ENCODE results near the gene C7orf57.
"Not testable (repeated sequence)": the region's sequence is repeated elsewhere in the genome, so short reads cannot be mapped to it uniquely, and the experiment has no call there.

C7orf57 gene

DNA sequence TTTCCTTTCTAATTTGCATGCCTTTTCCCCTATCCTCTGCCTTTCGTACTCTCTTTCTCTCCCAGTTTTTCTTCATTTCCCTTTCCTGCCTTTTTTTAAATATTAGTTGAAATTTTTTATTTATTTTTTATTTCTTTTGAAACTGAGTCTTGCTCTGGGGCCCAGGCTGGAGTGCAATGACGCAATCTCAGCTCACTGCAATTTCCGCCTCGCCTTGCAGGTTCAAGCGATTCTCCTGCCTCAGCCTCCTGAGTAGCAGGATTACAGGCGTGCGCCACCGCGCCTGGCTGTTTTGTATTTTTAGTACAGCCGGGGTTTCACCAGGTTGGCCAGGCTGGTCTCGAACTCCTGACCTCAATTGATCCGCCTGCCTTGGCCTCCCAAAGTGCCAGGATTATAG is 35.9 kb upstream of the C7orf57 start:
- DNase-seq (ENCODE audit: insufficient read length, low spot score) (no peak), FAIRE-seq (no peak)
- TF ChIP-seq, protein P1, sequence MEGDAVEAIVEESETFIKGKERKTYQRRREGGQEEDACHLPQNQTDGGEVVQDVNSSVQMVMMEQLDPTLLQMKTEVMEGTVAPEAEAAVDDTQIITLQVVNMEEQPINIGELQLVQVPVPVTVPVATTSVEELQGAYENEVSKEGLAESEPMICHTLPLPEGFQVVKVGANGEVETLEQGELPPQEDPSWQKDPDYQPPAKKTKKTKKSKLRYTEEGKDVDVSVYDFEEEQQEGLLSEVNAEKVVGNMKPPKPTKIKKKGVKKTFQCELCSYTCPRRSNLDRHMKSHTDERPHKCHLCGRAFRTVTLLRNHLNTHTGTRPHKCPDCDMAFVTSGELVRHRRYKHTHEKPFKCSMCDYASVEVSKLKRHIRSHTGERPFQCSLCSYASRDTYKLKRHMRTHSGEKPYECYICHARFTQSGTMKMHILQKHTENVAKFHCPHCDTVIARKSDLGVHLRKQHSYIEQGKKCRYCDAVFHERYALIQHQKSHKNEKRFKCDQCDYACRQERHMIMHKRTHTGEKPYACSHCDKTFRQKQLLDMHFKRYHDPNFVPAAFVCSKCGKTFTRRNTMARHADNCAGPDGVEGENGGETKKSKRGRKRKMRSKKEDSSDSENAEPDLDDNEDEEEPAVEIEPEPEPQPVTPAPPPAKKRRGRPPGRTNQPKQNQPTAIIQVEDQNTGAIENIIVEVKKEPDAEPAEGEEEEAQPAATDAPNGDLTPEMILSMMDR (IDR thresholded peaks at IDR 0.05; ENCODE audit: insufficient read depth, missing control alignments), result no peak

GRCh38 chr7:48000164-48000563 is 35.2 kb upstream of the C7orf57 start:
- DNase-seq (ENCODE audit: insufficient read length, low spot score); FAIRE-seq: not testable (repeated sequence)

DNA sequence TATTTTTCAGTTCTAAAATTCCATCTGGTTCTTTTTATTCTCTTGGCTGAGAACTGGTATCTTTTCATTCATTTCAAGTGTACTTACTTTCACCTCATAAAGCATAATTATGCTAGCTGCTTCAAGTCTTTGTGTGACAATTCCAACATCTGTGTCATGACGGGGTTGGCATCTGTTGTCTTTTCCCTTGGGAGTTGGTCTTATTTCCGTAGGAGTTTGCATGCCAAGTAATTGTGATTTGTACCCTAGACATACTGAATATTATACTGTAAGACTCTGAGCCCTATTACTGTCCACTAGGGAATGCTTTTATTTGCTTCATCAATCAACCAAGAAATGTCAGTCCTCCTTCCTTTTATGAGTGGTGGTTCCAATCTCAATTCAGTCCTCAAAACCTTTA is 31.3 kb upstream of the C7orf57 start:
- DNase-seq (ENCODE audit: insufficient read length, low spot score) (no peak), FAIRE-seq (no peak)
- TF ChIP-seq, protein P1 (IDR thresholded peaks at IDR 0.05; ENCODE audit: insufficient read depth, missing control alignments), result no peak

- FAIRE-seq, result no peak
- TF ChIP-seq, protein P1 (IDR thresholded peaks at IDR 0.05; ENCODE audit: insufficient read depth, missing control alignments), result no peak
Measured at GRCh38 chr7:48004638-48005037, 30.7 kb upstream of the C7orf57 start.

DNA sequence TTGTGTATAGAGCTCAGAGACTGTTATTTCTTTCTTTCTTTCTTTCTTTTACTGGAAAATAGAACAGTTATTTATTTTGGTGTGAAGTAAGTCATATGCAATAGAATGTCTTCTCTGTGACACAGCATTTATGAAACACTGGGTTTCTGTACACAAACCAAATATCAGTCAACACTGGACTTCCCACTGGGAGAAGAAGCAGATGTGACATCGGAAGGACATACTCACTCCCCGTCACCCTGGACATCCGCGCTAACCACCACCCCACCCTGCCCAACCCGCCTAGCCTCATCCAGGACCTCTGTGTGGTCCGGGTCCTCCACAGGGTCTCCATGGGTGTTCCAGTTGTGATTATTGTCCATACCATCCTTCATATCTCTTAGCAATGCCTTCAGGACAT is 28.5 kb upstream of the C7orf57 start:
- TF ChIP-seq, protein P1 (IDR thresholded peaks at IDR 0.05; ENCODE audit: insufficient read depth, missing control alignments), result no peak
- DNase-seq (ENCODE audit: insufficient read length, low spot score), result no peak
- FAIRE-seq, result no peak

More at GRCh38 chr7:48004638-48005037, 30.7 kb upstream of the C7orf57 start:
- no peak for DNase-seq (ENCODE audit: insufficient read length, low spot score)

GRCh38 chr7:48009257-48009656 is 26.1 kb upstream of the C7orf57 start:
- FAIRE-seq (no peak), DNase-seq (ENCODE audit: insufficient read length, low spot score) (no peak)
- TF ChIP-seq, protein P1 (IDR thresholded peaks at IDR 0.05; ENCODE audit: insufficient read depth, missing control alignments), result no peak

GRCh38 chr7:48009954-48010353 is 25.4 kb upstream of the C7orf57 start:
- no peak for FAIRE-seq
- DNase-seq (ENCODE audit: insufficient read length, low spot score), result no peak
- TF ChIP-seq, protein P1 (IDR thresholded peaks at IDR 0.05; ENCODE audit: insufficient read depth, missing control alignments), result no peak

- DNase-seq (ENCODE audit: insufficient read length, low spot score), result no peak
- TF ChIP-seq, protein P1 (IDR thresholded peaks at IDR 0.05; ENCODE audit: insufficient read depth, missing control alignments), result no peak
- FAIRE-seq, result no peak
Measured at GRCh38 chr7:48011323-48011722, 24.0 kb upstream of the C7orf57 start.
